Type B pancreatic cell (in vitro differentiated cells): ENCODE data around the gene LSM5. TPM values are rescaled to one million over a fixed set of nuclear protein-coding genes. Genes with fewer than 3 reads are reported as not detected.

Source experiments
- DNase-seq: peaks from one replicate; pipeline ENCODE4 v3.0.0; 2021; ENCODE audit warnings: mixed read lengths; ENCODE audit not compliant: unreplicated experiment; ENCODE audit errors: extremely low spot score
- H3K27ac Mint-ChIP-seq: 2 replicates; pipeline ENCODE4 v1.8.0; 2021; ENCODE audit warnings: mild to moderate bottlenecking, mixed read lengths
- H3K27me3 Mint-ChIP-seq: 2 replicates; pipeline ENCODE4 v1.8.0; 2021; ENCODE audit warnings: mixed read lengths
- H3K36me3 Mint-ChIP-seq: 2 replicates; pipeline ENCODE4 v1.8.0; 2021; ENCODE audit warnings: mixed read lengths
- H3K4me1 Mint-ChIP-seq: one replicate; pipeline ENCODE4 v1.8.0; 2021; ENCODE audit warnings: mixed read lengths; ENCODE audit not compliant: unreplicated experiment
- H3K4me3 Mint-ChIP-seq: 2 replicates; pipeline ENCODE4 v1.8.0; 2021; ENCODE audit warnings: mild to moderate bottlenecking, mixed read lengths
- H3K9me3 Mint-ChIP-seq: 2 replicates; pipeline ENCODE4 v1.8.0; 2021; ENCODE audit warnings: mixed read lengths
- CTCF ChIP-seq: fragments of 200-600 bp; sonication (generic); conservative IDR thresholded peaks from 2 replicates; pipeline ENCODE4 v1.5.0; 2021; ENCODE audit warnings: antibody characterized with exemption, mild to moderate bottlenecking
- total RNA-seq: library from RNA; stranded (reverse); gene quantifications from 2 replicates; pipeline ENCODE4 v1.2.1, GENCODE V29; 2021; ENCODE audit warnings: low replicate concordance

Gene LSM5
- total RNA-seq, 1 donor from 2014 or later, result 67.5 TPM

- Mint-ChIP-seq H3K27me3 (no peaks in the 10 kb centered on the region), H3K4me1 (no peaks in the 10 kb centered on the region), H3K4me3 (no peak overlapping the region), H3K9me3 (peaks cover 6% of the 10 kb centered on the region), H3K27ac (no peak overlapping the region), H3K36me3 (peaks cover 29% of the 10 kb centered on the region)
- DNase-seq, result no peak
- no peak for TF ChIP-seq CTCF
Measured at GRCh38 chr7:32525839-32526238, 35.7 kb upstream of the LSM5 start.

GRCh38 chr7:32524631-32525030, 34.5 kb upstream of the LSM5 start:
- H3K4me3 Mint-ChIP-seq, result no peak overlapping the region
- peaks cover 40% of the 10 kb centered on the region for H3K36me3 Mint-ChIP-seq
- no peaks in the 10 kb centered on the region for H3K27me3 Mint-ChIP-seq
- peaks cover 8% of the 10 kb centered on the region for H3K9me3 Mint-ChIP-seq
- no peak for TF ChIP-seq CTCF
- no peaks in the 10 kb centered on the region for H3K4me1 Mint-ChIP-seq
- no peak overlapping the region for H3K27ac Mint-ChIP-seq
- DNase-seq, result no peak

GRCh38 chr7:32522746-32523530, 32.8 kb upstream of the LSM5 start:
- Mint-ChIP-seq H3K4me1 (no peaks in the 10 kb centered on the region), H3K36me3 (peaks cover 36% of the 10 kb centered on the region), H3K9me3 (peaks cover 8% of the 10 kb centered on the region), H3K27ac (no peak overlapping the region), H3K27me3 (no peaks in the 10 kb centered on the region), H3K4me3 (no peak overlapping the region)
- DNase-seq, result no peak
- no peak for TF ChIP-seq CTCF

GRCh38 chr7:32519763-32520162, 29.6 kb upstream of the LSM5 start:
- H3K27me3 Mint-ChIP-seq, result no peaks in the 10 kb centered on the region
- H3K4me1 Mint-ChIP-seq, result no peaks in the 10 kb centered on the region
- no peak overlapping the region for H3K27ac Mint-ChIP-seq
- TF ChIP-seq CTCF, result no peak
- no peak overlapping the region for H3K4me3 Mint-ChIP-seq
- peaks cover 15% of the 10 kb centered on the region for H3K9me3 Mint-ChIP-seq
- peaks cover 51% of the 10 kb centered on the region for H3K36me3 Mint-ChIP-seq
- no peak for DNase-seq

- Mint-ChIP-seq H3K27me3 (no peaks in the 10 kb centered on the region), H3K36me3 (peaks cover 58% of the 10 kb centered on the region), H3K4me3 (no peak overlapping the region), H3K4me1 (no peaks in the 10 kb centered on the region), H3K9me3 (peaks cover 22% of the 10 kb centered on the region), H3K27ac (no peak overlapping the region)
- no peak for TF ChIP-seq CTCF
- no peak for DNase-seq
Measured at GRCh38 chr7:32518534-32519140, 28.5 kb upstream of the LSM5 start.
